Adipocyte (in vitro differentiated cells): ENCODE results near the gene ODAPH.

Experiments used
- DNase-seq: peaks from one replicate; pipeline ENCODE4 v3.0.0-alpha.2; 2015; ENCODE audit warnings: low read depth
- H3K27me3 ChIP-seq: replicated peaks from 2 replicates; pipeline ENCODE4 v1.7.0; 2013; ENCODE audit warnings: mild to moderate bottlenecking, low read length, moderate library complexity; ENCODE audit not compliant: control insufficient read depth, insufficient read depth
- H3K36me3 ChIP-seq: 2 replicates; pipeline ENCODE4 v1.7.0; 2013; ENCODE audit warnings: low read length, mild to moderate bottlenecking, moderate library complexity; ENCODE audit not compliant: control insufficient read depth, insufficient read depth, severe bottlenecking
- H3K4me1 ChIP-seq: 2 replicates; pipeline ENCODE4 v1.7.0; 2013; ENCODE audit warnings: mild to moderate bottlenecking, low read length, moderate library complexity; ENCODE audit not compliant: control insufficient read depth, insufficient read depth
- H3K4me3 ChIP-seq: 2 replicates; pipeline ENCODE4 v1.7.0; 2013; ENCODE audit warnings: mild to moderate bottlenecking, low read length, moderate library complexity
- H3K9ac ChIP-seq: 2 replicates; pipeline ENCODE4 v1.7.0; 2013; ENCODE audit warnings: mild to moderate bottlenecking, low read length, moderate library complexity
- H3K9me3 ChIP-seq: 2 replicates; pipeline ENCODE4 v1.7.0; 2013; ENCODE audit warnings: mild to moderate bottlenecking, low read length, moderate library complexity; ENCODE audit not compliant: control insufficient read depth

ODAPH gene

GRCh38 chr4:75547647-75548387 is 8.0 kb upstream of the ODAPH start:
- DNase-seq = no peak
- H3K9ac ChIP-seq = no peak overlapping the region
- no peaks in the 10 kb centered on the region for H3K9me3 ChIP-seq
- no peaks in the 10 kb centered on the region for H3K27me3 ChIP-seq
- H3K4me1 ChIP-seq = no peaks in the 10 kb centered on the region
- H3K4me3 ChIP-seq = no peak overlapping the region
- H3K36me3 ChIP-seq = no peaks in the 10 kb centered on the region

GRCh38 chr4:75549019-75549418 is 6.8 kb upstream of the ODAPH start:
- H3K9me3 ChIP-seq = no peaks in the 10 kb centered on the region
- H3K4me1 ChIP-seq = no peaks in the 10 kb centered on the region
- no peaks in the 10 kb centered on the region for H3K27me3 ChIP-seq
- H3K4me3 ChIP-seq = no peak overlapping the region
- no peak overlapping the region for H3K9ac ChIP-seq
- H3K36me3 ChIP-seq = no peaks in the 10 kb centered on the region
- DNase-seq = no peak

GRCh38 chr4:75552452-75552851 is 3.4 kb upstream of the ODAPH start:
- H3K36me3 ChIP-seq = no peaks in the 10 kb centered on the region
- no peaks in the 10 kb centered on the region for H3K9me3 ChIP-seq
- no peaks in the 10 kb centered on the region for H3K4me1 ChIP-seq
- H3K4me3 ChIP-seq = no peak overlapping the region
- no peak overlapping the region for H3K9ac ChIP-seq
- DNase-seq = no peak
- peaks cover 17% of the 10 kb centered on the region for H3K27me3 ChIP-seq

- H3K9ac ChIP-seq = no peak overlapping the region
- peaks cover 17% of the 10 kb centered on the region for H3K27me3 ChIP-seq
- H3K36me3 ChIP-seq = no peaks in the 10 kb centered on the region
- DNase-seq = no peak
- H3K4me3 ChIP-seq = no peak overlapping the region
- H3K9me3 ChIP-seq = no peaks in the 10 kb centered on the region
- no peaks in the 10 kb centered on the region for H3K4me1 ChIP-seq
These were observed 1.8 kb downstream of the ODAPH start for GRCh38 chr4:75557696-75558095.

GRCh38 chr4:75561789-75562188 is 5.9 kb downstream of the ODAPH start:
- DNase-seq = no peak

GRCh38 chr4:75564023-75564422 is 8.2 kb downstream of the ODAPH start:
- no peaks in the 10 kb centered on the region for H3K9me3 ChIP-seq
- no peak overlapping the region for H3K4me3 ChIP-seq
- H3K4me1 ChIP-seq = peaks cover 14% of the 10 kb centered on the region
- no peaks in the 10 kb centered on the region for H3K36me3 ChIP-seq
- H3K9ac ChIP-seq = no peak overlapping the region
- no peaks in the 10 kb centered on the region for H3K27me3 ChIP-seq
- DNase-seq = no peak

More at GRCh38 chr4:75561789-75562188, 5.9 kb downstream of the ODAPH start:
- no peaks in the 10 kb centered on the region for H3K36me3 ChIP-seq
- H3K4me1 ChIP-seq = peaks cover 4% of the 10 kb centered on the region
- H3K9ac ChIP-seq = no peak overlapping the region
- H3K9me3 ChIP-seq = no peaks in the 10 kb centered on the region
- peaks cover under 1% of the 10 kb centered on the region for H3K27me3 ChIP-seq
- H3K4me3 ChIP-seq = no peak overlapping the region

- H3K9ac ChIP-seq = no peak overlapping the region
- no peaks in the 10 kb centered on the region for H3K36me3 ChIP-seq
- DNase-seq = no peak
- peaks cover 14% of the 10 kb centered on the region for H3K4me1 ChIP-seq
- H3K4me3 ChIP-seq = no peak overlapping the region
- H3K27me3 ChIP-seq = no peaks in the 10 kb centered on the region
- no peaks in the 10 kb centered on the region for H3K9me3 ChIP-seq
These were observed 9.6 kb downstream of the ODAPH start for GRCh38 chr4:75565481-75565880.

- peak; percentile 13 for DNase-seq
- Histone ChIP-seq H3K27me3 (peaks cover 4% of the 10 kb centered on the region), H3K4me1 (peaks cover 14% of the 10 kb centered on the region), H3K9me3 (no peaks in the 10 kb centered on the region), H3K4me3 (no peak overlapping the region), H3K9ac (no peak overlapping the region), H3K36me3 (no peaks in the 10 kb centered on the region)
These were observed 11.0 kb downstream of the ODAPH start for GRCh38 chr4:75566911-75567310.

GRCh38 chr4:75567725-75568124 is 11.9 kb downstream of the ODAPH start:
- Histone ChIP-seq H3K4me1 (peaks cover 14% of the 10 kb centered on the region), H3K36me3 (no peaks in the 10 kb centered on the region), H3K27me3 (peaks cover 4% of the 10 kb centered on the region), H3K4me3 (no peak overlapping the region), H3K9ac (no peak overlapping the region), H3K9me3 (no peaks in the 10 kb centered on the region)
- no peak for DNase-seq

GRCh38 chr4:75584067-75584466 is 28.2 kb downstream of the ODAPH start:
- Histone ChIP-seq H3K4me1 (no peaks in the 10 kb centered on the region), H3K9ac (no peak overlapping the region), H3K4me3 (no peak overlapping the region), H3K36me3 (no peaks in the 10 kb centered on the region), H3K27me3 (no peaks in the 10 kb centered on the region), H3K9me3 (peaks cover 12% of the 10 kb centered on the region)
- no peak for DNase-seq

- H3K9ac ChIP-seq = no peak overlapping the region
- no peaks in the 10 kb centered on the region for H3K36me3 ChIP-seq
- H3K27me3 ChIP-seq = no peaks in the 10 kb centered on the region
- no peaks in the 10 kb centered on the region for H3K4me1 ChIP-seq
- DNase-seq = no peak
- H3K4me3 ChIP-seq = no peak overlapping the region
- H3K9me3 ChIP-seq = no peaks in the 10 kb centered on the region
These were observed 37.5 kb downstream of the ODAPH start for GRCh38 chr4:75593393-75593792.

- no peaks in the 10 kb centered on the region for H3K9me3 ChIP-seq
- H3K36me3 ChIP-seq = no peaks in the 10 kb centered on the region
- no peak overlapping the region for H3K9ac ChIP-seq
- no peak overlapping the region for H3K4me3 ChIP-seq
- no peaks in the 10 kb centered on the region for H3K27me3 ChIP-seq
- no peaks in the 10 kb centered on the region for H3K4me1 ChIP-seq
- DNase-seq = no peak
These were observed 40.2 kb downstream of the ODAPH start for GRCh38 chr4:75596061-75596460.
